HEK293 (cell line): ENCODE measurements around the gene PHPT1.

ENCODE experiments used
- BCL11A ChIP-seq: fragments of 450-650 bp; formaldehyde crosslinking; IDR thresholded peaks from 2 replicates; pipeline ENCODE4 v1.5.1; 2016; ENCODE audit warnings: low read depth, missing biosample characterization, missing genetic modification characterization
- GLI4 ChIP-seq: fragments of 450-650 bp; formaldehyde crosslinking; IDR thresholded peaks from 2 replicates; pipeline ENCODE4 v1.5.1; 2016; ENCODE audit warnings: missing biosample characterization, missing genetic modification characterization
- HIC1 ChIP-seq: fragments of 450-650 bp; formaldehyde crosslinking; IDR thresholded peaks from 2 replicates; pipeline ENCODE4 v1.5.1; 2016; ENCODE audit warnings: missing biosample characterization, missing genetic modification characterization
- KLF17 ChIP-seq: fragments of 450-650 bp; formaldehyde crosslinking; IDR thresholded peaks from 2 replicates; pipeline ENCODE4 v1.5.1; 2016; ENCODE audit warnings: missing biosample characterization, missing genetic modification characterization
- OVOL3 ChIP-seq: fragments of 450-650 bp; formaldehyde crosslinking; IDR thresholded peaks from 2 replicates; pipeline ENCODE4 v1.5.1; 2016; ENCODE audit warnings: missing biosample characterization, missing genetic modification characterization
- PATZ1 ChIP-seq: fragments of 450-650 bp; formaldehyde crosslinking; IDR thresholded peaks from 2 replicates; pipeline ENCODE4 v1.5.1; 2016; ENCODE audit warnings: missing biosample characterization, missing genetic modification characterization
- SCRT1 ChIP-seq: fragments of 450-650 bp; formaldehyde crosslinking; IDR thresholded peaks from 2 replicates; pipeline ENCODE4 v1.5.1; 2016; ENCODE audit warnings: missing biosample characterization, missing genetic modification characterization, borderline replicate concordance
- SETDB1 ChIP-seq: IDR thresholded peaks from one replicate; pipeline ENCODE4 v1.6.1; 2017; ENCODE audit warnings: mild to moderate bottlenecking, low read length, moderate library complexity, mixed read lengths; ENCODE audit not compliant: insufficient read length
- SP2 ChIP-seq: fragments of 450-650 bp; formaldehyde crosslinking; IDR thresholded peaks from 2 replicates; pipeline ENCODE4 v1.5.1; 2016; ENCODE audit warnings: missing biosample characterization, missing genetic modification characterization
- YY1 ChIP-seq: fragments of 450-650 bp; formaldehyde crosslinking; IDR thresholded peaks from 2 replicates; pipeline ENCODE4 v1.5.1; 2018; ENCODE audit warnings: missing biosample characterization, missing genetic modification characterization
- ZBTB26 ChIP-seq: fragments of 450-650 bp; formaldehyde crosslinking; optimal IDR thresholded peaks from 2 replicates; pipeline ENCODE3; 2016; ENCODE audit warnings: missing biosample characterization, mild to moderate bottlenecking, missing genetic modification characterization
- ZFHX2 ChIP-seq: fragments of 450-650 bp; formaldehyde crosslinking; conservative IDR thresholded peaks from 2 replicates; pipeline ENCODE4 v1.5.1; 2016; ENCODE audit warnings: missing biosample characterization, missing genetic modification characterization
- ZNF132 ChIP-seq: fragments of 450-650 bp; formaldehyde crosslinking; IDR thresholded peaks from 2 replicates; pipeline ENCODE4 v1.5.1; 2017; ENCODE audit warnings: missing biosample characterization, missing genetic modification characterization, borderline replicate concordance
- ZNF23 ChIP-seq: fragments of 450-650 bp; formaldehyde crosslinking; IDR thresholded peaks from 2 replicates; pipeline ENCODE4 v1.5.1; 2016; ENCODE audit warnings: missing biosample characterization, missing genetic modification characterization, borderline replicate concordance
- ZNF335 ChIP-seq: fragments of 450-650 bp; formaldehyde crosslinking; conservative IDR thresholded peaks from 2 replicates; pipeline ENCODE4 v1.5.1; 2016; ENCODE audit warnings: missing biosample characterization, missing genetic modification characterization
- ZNF354C ChIP-seq: fragments of 450-650 bp; formaldehyde crosslinking; IDR thresholded peaks from 2 replicates; pipeline ENCODE4 v1.5.1; 2016; ENCODE audit warnings: missing biosample characterization, missing genetic modification characterization, low read depth, borderline replicate concordance
- ZNF560 ChIP-seq: fragments of 450-650 bp; formaldehyde crosslinking; IDR thresholded peaks from 2 replicates; pipeline ENCODE4 v1.5.1; 2017; ENCODE audit warnings: missing biosample characterization, missing genetic modification characterization, borderline replicate concordance
- ZNF623 ChIP-seq: fragments of 450-650 bp; formaldehyde crosslinking; IDR thresholded peaks from 2 replicates; pipeline ENCODE4 v1.5.1; 2016; ENCODE audit warnings: missing biosample characterization, missing genetic modification characterization
- ZNF626 ChIP-seq: fragments of 450-650 bp; sonication (Bioruptor Pico); formaldehyde crosslinking; IDR thresholded peaks from 2 replicates; pipeline ENCODE4 v1.5.1; 2018; ENCODE audit warnings: missing biosample characterization, missing genetic modification characterization, inconsistent platforms
- ZNF654 ChIP-seq: fragments of 450-650 bp; formaldehyde crosslinking; IDR thresholded peaks from 2 replicates; pipeline ENCODE4 v1.5.1; 2016; ENCODE audit warnings: low read depth, missing biosample characterization, missing genetic modification characterization
- ZNF677 ChIP-seq: fragments of 450-650 bp; IDR thresholded peaks from 2 replicates; pipeline ENCODE4 v1.5.0; 2018; ENCODE audit warnings: missing biosample characterization, mild to moderate bottlenecking, missing genetic modification characterization, moderate library complexity
- ZNF837 ChIP-seq: fragments of 450-650 bp; formaldehyde crosslinking; IDR thresholded peaks from 2 replicates; pipeline ENCODE4 v1.5.1; 2016; ENCODE audit warnings: missing biosample characterization, missing genetic modification characterization

Gene PHPT1

GRCh38 chr9:136886610-136887597, 37.7 kb downstream of the PHPT1 start (continued):
- no peak for TF ChIP-seq KLF17 (tag by site-specific recombination)
- peak; percentile 42 for TF ChIP-seq SP2 (tag by site-specific recombination)
- TF ChIP-seq SETDB1, result no peak
- no peak for TF ChIP-seq BCL11A (tag by site-specific recombination)
- no peak for TF ChIP-seq ZNF560
- no peak for TF ChIP-seq ZNF626
- TF ChIP-seq ZBTB26, result peak; percentile 61
- TF ChIP-seq YY1 (tag by site-specific recombination), result no peak
- no peak for TF ChIP-seq OVOL3 (tag by site-specific recombination)
- TF ChIP-seq GLI4 (tag by site-specific recombination), result no peak
- TF ChIP-seq ZNF623 (tag by site-specific recombination), result no peak
- no peak for TF ChIP-seq HIC1
- no peak for TF ChIP-seq ZNF23
- no peak for TF ChIP-seq ZNF837
- peak; percentile 58; the same call in 1 of the 2 replicates for TF ChIP-seq PATZ1
- TF ChIP-seq ZNF677 (tag by site-specific recombination), result no peak
- TF ChIP-seq ZNF132, result no peak
- TF ChIP-seq SCRT1 (tag by site-specific recombination), result no peak
- no peak for TF ChIP-seq ZNF354C (tag by site-specific recombination)
- peak; percentile 56 for TF ChIP-seq ZFHX2 (tag by site-specific recombination)
- TF ChIP-seq ZNF654, result no peak
- peak; percentile 69 for TF ChIP-seq ZNF335
